SU-DHL-6 (cell line): Measurements from ENCODE around the gene RAX2.

ENCODE experiments used
- H2AFZ ChIP-seq: fragments of 200-600 bp; sonication (generic); 2 replicates; pipeline ENCODE4 v1.6.1; 2014; ENCODE audit warnings: low read depth, mild to moderate bottlenecking, moderate library complexity, mixed read lengths, antibody characterized with exemption, low read length; ENCODE audit not compliant: severe bottlenecking
- H3F3A ChIP-seq: fragments of 200-600 bp; shearing (Covaris generic); 2 replicates; pipeline ENCODE4 v1.6.0; 2016; ENCODE audit warnings: antibody characterized with exemption, mild to moderate bottlenecking; ENCODE audit not compliant: insufficient read depth
- H3K27ac ChIP-seq: fragments of 200-600 bp; sonication (generic); 2 replicates; pipeline ENCODE4 v1.5.1; 2016; ENCODE audit warnings: low read depth, mild to moderate bottlenecking, low read length, moderate library complexity, mixed read lengths
- H3K27me3 ChIP-seq: fragments of 200-600 bp; sonication (generic), shearing (Covaris generic); 2 replicates; pipeline ENCODE4 v1.6.0; 2014; ENCODE audit warnings: mild to moderate bottlenecking, low read length
- H3K36me3 ChIP-seq: fragments of 200-600 bp; sonication (generic); 2 replicates; pipeline ENCODE4 v1.6.1; 2014; ENCODE audit warnings: mild to moderate bottlenecking, low read length, mixed read lengths
- H3K4me2 ChIP-seq: fragments of 300-600, 200-600 bp; shearing (Covaris generic), sonication (generic); 2 replicates; pipeline ENCODE4 v1.6.0; 2014; ENCODE audit warnings: low read length, low read depth, mild to moderate bottlenecking; ENCODE audit not compliant: poor library complexity, severe bottlenecking
- H3K4me3 ChIP-seq: fragments of 200-600 bp; sonication (generic); 2 replicates; pipeline ENCODE4 v1.5.1; 2014; ENCODE audit warnings: antibody characterized with exemption, low read length, mild to moderate bottlenecking, mixed read lengths; ENCODE audit not compliant: insufficient read depth, poor library complexity, severe bottlenecking
- H3K79me2 ChIP-seq: fragments of 200-600 bp; sonication (generic); 2 replicates; pipeline ENCODE4 v1.6.1; 2014; ENCODE audit warnings: mild to moderate bottlenecking, low read length, moderate library complexity; ENCODE audit not compliant: insufficient read depth
- H3K9ac ChIP-seq: fragments of 200-600 bp; sonication (generic); 2 replicates; pipeline ENCODE4 v1.7.0; 2014; ENCODE audit warnings: mild to moderate bottlenecking, low read length
- H3K9me2 ChIP-seq: fragments of 200-600 bp; sonication (generic); replicated peaks from 2 replicates; pipeline ENCODE4 v1.6.1; 2014; ENCODE audit warnings: low read length; ENCODE audit not compliant: insufficient read depth
- H3K9me3 ChIP-seq: fragments of 200-600 bp; sonication (generic); 2 replicates; pipeline ENCODE4 v1.6.1; 2014; ENCODE audit warnings: low read length, mixed read lengths; ENCODE audit not compliant: insufficient read depth
- H4K20me1 ChIP-seq: fragments of 200-600 bp; sonication (generic); 2 replicates; pipeline ENCODE4 v1.6.1; 2014; ENCODE audit warnings: low read depth, mild to moderate bottlenecking, antibody characterized with exemption, low read length, moderate library complexity, mixed read lengths
- EZH2phosphoT487 ChIP-seq: fragments of 200-600 bp; sonication (generic), shearing (Covaris generic); conservative IDR thresholded peaks from 2 replicates; pipeline ENCODE4 v1.6.1; 2018; ENCODE audit warnings: mild to moderate bottlenecking, antibody characterized with exemption, low read length, moderate library complexity, mixed read lengths
- TF ChIP-seq, protein P1 (sequence below): fragments of 200-600 bp; sonication (generic); IDR thresholded peaks from one replicate; pipeline ENCODE4 v1.5.1; 2017; ENCODE audit warnings: antibody characterized with exemption, mild to moderate bottlenecking, low read length, moderate library complexity; ENCODE audit not compliant: insufficient read depth, poor library complexity, severe bottlenecking

Gene RAX2

GRCh38 chr19:3790209-3790734 is 18.2 kb upstream of the RAX2 start:
- H3F3A ChIP-seq = no peaks in the 10 kb centered on the region
- H3K79me2 ChIP-seq = no peaks in the 10 kb centered on the region
- no peak overlapping the region for H3K4me3 ChIP-seq
- no peaks in the 10 kb centered on the region for H4K20me1 ChIP-seq
- no peaks in the 10 kb centered on the region for H3K9me2 ChIP-seq
- no peak for TF ChIP-seq EZH2phosphoT487
- TF ChIP-seq, protein P1, sequence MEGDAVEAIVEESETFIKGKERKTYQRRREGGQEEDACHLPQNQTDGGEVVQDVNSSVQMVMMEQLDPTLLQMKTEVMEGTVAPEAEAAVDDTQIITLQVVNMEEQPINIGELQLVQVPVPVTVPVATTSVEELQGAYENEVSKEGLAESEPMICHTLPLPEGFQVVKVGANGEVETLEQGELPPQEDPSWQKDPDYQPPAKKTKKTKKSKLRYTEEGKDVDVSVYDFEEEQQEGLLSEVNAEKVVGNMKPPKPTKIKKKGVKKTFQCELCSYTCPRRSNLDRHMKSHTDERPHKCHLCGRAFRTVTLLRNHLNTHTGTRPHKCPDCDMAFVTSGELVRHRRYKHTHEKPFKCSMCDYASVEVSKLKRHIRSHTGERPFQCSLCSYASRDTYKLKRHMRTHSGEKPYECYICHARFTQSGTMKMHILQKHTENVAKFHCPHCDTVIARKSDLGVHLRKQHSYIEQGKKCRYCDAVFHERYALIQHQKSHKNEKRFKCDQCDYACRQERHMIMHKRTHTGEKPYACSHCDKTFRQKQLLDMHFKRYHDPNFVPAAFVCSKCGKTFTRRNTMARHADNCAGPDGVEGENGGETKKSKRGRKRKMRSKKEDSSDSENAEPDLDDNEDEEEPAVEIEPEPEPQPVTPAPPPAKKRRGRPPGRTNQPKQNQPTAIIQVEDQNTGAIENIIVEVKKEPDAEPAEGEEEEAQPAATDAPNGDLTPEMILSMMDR = no peak
- no peaks in the 10 kb centered on the region for H3K36me3 ChIP-seq
- H2AFZ ChIP-seq = no peak overlapping the region
- no peaks in the 10 kb centered on the region for H3K27me3 ChIP-seq
- no peak overlapping the region for H3K4me2 ChIP-seq
- no peaks in the 10 kb centered on the region for H3K9me3 ChIP-seq
- no peak overlapping the region for H3K27ac ChIP-seq
- no peak overlapping the region for H3K9ac ChIP-seq

DNA sequence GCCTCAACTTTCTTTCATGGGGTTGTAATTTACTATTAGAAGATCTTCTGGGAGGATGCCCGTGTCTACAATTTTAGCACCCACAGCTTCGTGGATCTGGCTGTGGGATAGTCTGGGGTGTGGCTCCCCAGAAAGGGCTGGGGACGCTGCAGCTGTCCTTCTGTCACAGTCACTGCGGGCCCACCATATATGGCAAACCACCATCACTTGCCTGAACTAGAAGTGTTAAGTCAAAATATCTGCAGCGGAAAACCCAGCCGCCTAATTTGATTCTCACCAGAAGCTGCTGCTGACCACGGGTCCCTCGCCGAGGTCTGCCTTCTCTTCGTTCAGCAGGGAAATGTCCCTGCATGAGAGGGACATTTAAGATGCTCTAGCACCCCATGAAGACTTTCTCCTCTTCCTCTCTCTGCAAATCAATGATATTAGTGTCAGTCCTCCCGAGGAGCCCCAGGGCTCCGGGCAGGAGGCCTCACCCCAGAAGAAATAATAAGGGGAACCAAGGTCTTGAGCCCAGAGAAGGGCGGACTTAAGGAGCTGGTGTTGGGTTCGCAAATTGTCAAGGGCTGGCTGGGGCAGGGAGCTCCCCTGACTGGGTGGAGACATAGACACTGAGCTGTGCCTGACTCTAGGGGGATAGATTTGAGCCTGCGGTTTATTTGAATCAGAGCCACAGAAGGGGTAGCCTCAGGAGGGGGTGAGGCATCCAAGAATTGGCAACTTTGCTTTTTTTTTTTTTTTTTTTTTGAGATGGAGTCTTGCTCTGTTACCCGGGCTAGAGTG is 17.2 kb upstream of the RAX2 start:
- Histone ChIP-seq H3K4me3 (no peak overlapping the region), H3F3A (no peaks in the 10 kb centered on the region), H3K79me2 (no peaks in the 10 kb centered on the region), H3K9me2 (no peaks in the 10 kb centered on the region), H3K9me3 (no peaks in the 10 kb centered on the region), H3K27me3 (no peaks in the 10 kb centered on the region), H3K27ac (no peak overlapping the region), H2AFZ (no peak overlapping the region), H3K9ac (no peak overlapping the region), H3K4me2 (no peak overlapping the region), H4K20me1 (no peaks in the 10 kb centered on the region), H3K36me3 (no peaks in the 10 kb centered on the region)
- TF ChIP-seq, protein P1 = no peak
- TF ChIP-seq EZH2phosphoT487 = no peak

DNA sequence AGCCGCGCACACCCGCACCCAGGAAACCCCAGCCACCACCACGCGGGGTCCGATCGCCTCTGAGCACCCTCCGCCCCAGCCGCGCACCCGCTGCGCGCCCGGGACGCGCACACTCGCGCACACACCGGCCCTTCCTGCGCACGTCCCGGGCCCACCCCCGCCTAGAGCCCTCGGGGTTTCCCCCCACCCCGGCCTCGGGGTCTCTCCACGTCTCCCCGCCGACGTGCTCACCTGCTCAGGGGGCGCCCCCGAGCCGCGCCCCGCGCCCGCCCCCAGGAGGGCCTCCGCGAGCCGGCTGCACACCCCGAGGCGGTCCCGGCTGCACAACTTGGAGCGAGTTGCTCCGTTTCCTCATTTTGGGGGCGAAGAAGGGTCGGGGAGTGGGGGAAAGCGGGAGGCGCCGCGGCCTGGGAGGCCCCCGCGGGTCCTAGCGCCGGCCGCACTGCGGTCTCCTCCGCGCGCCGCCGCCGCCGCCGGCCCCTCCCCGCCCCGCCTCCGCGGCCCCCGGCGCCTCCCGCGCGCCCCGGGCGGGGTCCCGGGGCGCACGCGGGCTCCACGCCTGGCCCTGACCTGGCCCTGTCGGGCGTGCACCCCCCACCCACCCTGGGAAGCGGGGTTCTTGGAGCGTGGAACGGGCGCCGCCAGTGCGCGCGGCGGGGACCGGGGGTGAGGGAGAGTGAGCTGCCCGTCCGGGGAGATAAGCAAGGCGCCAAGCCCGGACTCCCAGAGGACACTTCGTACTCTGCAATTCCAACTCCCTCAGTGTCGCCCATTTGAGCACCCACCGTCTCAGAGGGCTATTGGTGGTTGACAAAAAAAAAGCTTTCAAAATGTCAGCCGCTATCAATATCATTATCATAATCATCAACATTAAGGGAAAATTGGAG is 14.2 kb upstream of the RAX2 start, which contains the start of gene MATK:
Gene MATK, minus strand, starts transcription at position 444 of the 887 bp plus-strand sequence. CDS start 1,246 bp downstream, outside the sequence.
- H3F3A ChIP-seq = no peaks in the 10 kb centered on the region
- H3K4me3 ChIP-seq = no peak within 1 kb of the TSS
- H3K27me3 ChIP-seq = no peaks in the 10 kb centered on the region
- no peak within 1 kb of the TSS for H3K27ac ChIP-seq
- no peak for TF ChIP-seq EZH2phosphoT487
- TF ChIP-seq, protein P1 = no peak
- H3K9ac ChIP-seq = no peak within 1 kb of the TSS
- no peaks in the 10 kb centered on the region for H4K20me1 ChIP-seq
- no peaks in the 10 kb centered on the region for H3K36me3 ChIP-seq
- no peaks in the 10 kb centered on the region for H3K79me2 ChIP-seq
- H3K9me2 ChIP-seq = no peaks in the 10 kb centered on the region
- H3K9me3 ChIP-seq = peaks cover 8% of the 10 kb centered on the region; the same call in 1 of the 2 replicates
- H2AFZ ChIP-seq = no peak within 1 kb of the TSS
- H3K4me2 ChIP-seq = no peak within 1 kb of the TSS
